Ovary (tissue), 9 donors: ENCODE measurements around the gene ADCY5. TPM values are rescaled to one million over a fixed set of nuclear protein-coding genes. Genes with fewer than 3 reads are reported as not detected.
A peak's percentile ranks its signal among the peaks of the same experiment; 100 is the strongest.

ENCODE experiments used
- DNase-seq, 5 donors: peaks; one replicate each; pipeline ENCODE4 v3.0.0-alpha.2; 2019 to 2020
- H3K27ac ChIP-seq, 2 donors: fragments of 200-600 bp; one replicate each; pipeline versions ENCODE4 v1.5.1 to v1.8.0; 2019 to 2022
- H3K27me3 ChIP-seq: fragments of 200-600 bp; one replicate; pipeline ENCODE4 v1.8.0; 2022
- H3K36me3 ChIP-seq: fragments of 200-600 bp; sonication (generic); one replicate; pipeline ENCODE4 v1.5.1; 2019
- H3K4me1 ChIP-seq: one replicate; pipeline ENCODE4 v1.8.1; 2013; ENCODE audit warnings: mild to moderate bottlenecking, moderate library complexity; ENCODE audit not compliant: insufficient read depth
- H3K4me3 ChIP-seq: fragments of 200-600 bp; sonication (generic); one replicate; pipeline ENCODE4 v1.5.1; 2017
- H3K9me3 ChIP-seq, 2 donors: fragments of 200-600 bp in 1 of 2; sonication (generic) in 1 of 2; one replicate each; pipeline versions ENCODE4 v1.5.1 to v1.8.1; 2013 to 2019; ENCODE audit warnings: mild to moderate bottlenecking in 1 of 2, moderate library complexity in 1 of 2
- EP300 ChIP-seq: sonication (generic); formaldehyde crosslinking; IDR thresholded peaks from one replicate; pipeline ENCODE4 v1.6.1; 2017; ENCODE audit warnings: antibody characterized with exemption
- POLR2A ChIP-seq: fragments of 450-650 bp; IDR thresholded peaks from one replicate; pipeline ENCODE4 v1.6.1; 2017; ENCODE audit warnings: antibody characterized with exemption, mild to moderate bottlenecking, moderate library complexity
- WGBS, 3 donors: extraction: QIAGEN DNeasy Blood & Tissue Kit in 1 of 3; methylation state at CpG; one replicate each; pipeline versions ENCODE4 v1.1.5 to v1.1.7; 2013 to 2017; 5-methylcytosine and 5-hydroxymethylcytosine counted together
- intact Hi-C, 4 donors: fragments of 100-400 bp; cut with DNase I; formaldehyde crosslinking; loops; one replicate each; pipeline versions ENCODE4 v1.11.0 to v1.15.1; 2022 to 2023
- polyA plus RNA-seq, 2 donors: library from polyadenylated mRNA; stranded (reverse); fragments of 200-250 nt in 1 of 2; fragments of 350-450 nt in 1 of 2; fragmentation: Illumina TruSeq in 1 of 2; extraction: RNeasy Lipid Tissue Mini Kit (QIAGEN cat#74804) in 1 of 2; gene quantifications; one replicate each; pipeline ENCODE4 v1.2.3, GENCODE V29; 2013 to 2014
- total RNA-seq, 7 donors: library from RNA; depleted of rRNA in 2 of 7; stranded (reverse); fragments of >200 nt in 2 of 7; fragmentation: NEBNext Ultra II Directional in 3 of 7; extraction: Animal tissue kit (Norgen Biotek cat#: 25700) in 3 of 7; gene quantifications; one replicate each; pipeline versions ENCODE4 v1.1.0 to v1.2.4, GENCODE V29; 2016 to 2023
- TF ChIP-seq, protein P1 (sequence below), 3 donors: fragments of 450-650 bp in 2 of 3; fragments of 200-600 bp in 1 of 3; IDR thresholded peaks; one replicate each; pipeline versions ENCODE4 v1.5.1 to v1.8.0; 2016 to 2022; ENCODE audit warnings: antibody characterized with exemption in 3 of 3, mild to moderate bottlenecking in 1 of 3
- donor health status: DM: no; HTN: no; CAD: no; lungs with moderate emphysema.
- donor health status: DM: no; HTN: no; CAD: no.
- donor health status: Bipolar disorder and iron deficiency.
- donor health status: DM: yes; HTN: yes; CAD: no.
- donor health status: DM: no; HTN: no; CAD: no.
- donor health status: DM: yes; HTN: yes; CAD: no.

The ADCY5 gene
- total and polyA plus RNA-seq, 9 donors = 5.3 to 36.2 (median 20.3) TPM

DNA sequence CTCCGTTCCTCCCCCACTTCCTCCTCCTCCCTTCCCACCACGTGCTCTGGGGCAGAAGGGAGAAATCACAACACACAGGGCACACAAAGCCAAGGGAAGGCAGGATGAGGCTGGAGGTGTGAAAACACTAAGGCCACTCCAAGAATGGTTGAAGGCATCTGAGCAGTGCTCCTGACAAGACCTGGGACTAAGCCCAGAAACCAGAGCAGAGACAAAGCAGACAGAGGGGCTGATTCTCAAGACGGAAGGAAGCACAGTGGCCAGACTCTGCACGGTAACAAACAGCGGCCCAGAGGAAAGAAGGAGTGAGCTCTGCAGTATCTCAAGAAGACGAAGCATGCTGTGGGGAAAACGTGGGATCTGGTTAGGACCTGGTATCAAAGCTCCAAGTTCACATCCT is 78.1 kb downstream of the ADCY5 start:
- 66 to 75% (median 66%) methylated on average over 7 of the region's 7 CpGs for WGBS, 3 donors
- no peak overlapping the region for H3K4me3 ChIP-seq
- H3K4me1 ChIP-seq = peaks cover 25% of the 10 kb centered on the region
- no peak overlapping the region for H3K27ac ChIP-seq
- intact Hi-C loops = no loop called here
- H3K27me3 ChIP-seq = no peaks in the 10 kb centered on the region
- H3K36me3 ChIP-seq = no peaks in the 10 kb centered on the region
- no peaks in the 10 kb centered on the region for H3K9me3 ChIP-seq
- DNase-seq = peak in 1 of 5 donors; percentile 7
- TF ChIP-seq POLR2A (no peak), EP300 (no peak)
- TF ChIP-seq, protein P1, sequence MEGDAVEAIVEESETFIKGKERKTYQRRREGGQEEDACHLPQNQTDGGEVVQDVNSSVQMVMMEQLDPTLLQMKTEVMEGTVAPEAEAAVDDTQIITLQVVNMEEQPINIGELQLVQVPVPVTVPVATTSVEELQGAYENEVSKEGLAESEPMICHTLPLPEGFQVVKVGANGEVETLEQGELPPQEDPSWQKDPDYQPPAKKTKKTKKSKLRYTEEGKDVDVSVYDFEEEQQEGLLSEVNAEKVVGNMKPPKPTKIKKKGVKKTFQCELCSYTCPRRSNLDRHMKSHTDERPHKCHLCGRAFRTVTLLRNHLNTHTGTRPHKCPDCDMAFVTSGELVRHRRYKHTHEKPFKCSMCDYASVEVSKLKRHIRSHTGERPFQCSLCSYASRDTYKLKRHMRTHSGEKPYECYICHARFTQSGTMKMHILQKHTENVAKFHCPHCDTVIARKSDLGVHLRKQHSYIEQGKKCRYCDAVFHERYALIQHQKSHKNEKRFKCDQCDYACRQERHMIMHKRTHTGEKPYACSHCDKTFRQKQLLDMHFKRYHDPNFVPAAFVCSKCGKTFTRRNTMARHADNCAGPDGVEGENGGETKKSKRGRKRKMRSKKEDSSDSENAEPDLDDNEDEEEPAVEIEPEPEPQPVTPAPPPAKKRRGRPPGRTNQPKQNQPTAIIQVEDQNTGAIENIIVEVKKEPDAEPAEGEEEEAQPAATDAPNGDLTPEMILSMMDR (IDR thresholded peaks at IDR 0.05) = no peak

DNA sequence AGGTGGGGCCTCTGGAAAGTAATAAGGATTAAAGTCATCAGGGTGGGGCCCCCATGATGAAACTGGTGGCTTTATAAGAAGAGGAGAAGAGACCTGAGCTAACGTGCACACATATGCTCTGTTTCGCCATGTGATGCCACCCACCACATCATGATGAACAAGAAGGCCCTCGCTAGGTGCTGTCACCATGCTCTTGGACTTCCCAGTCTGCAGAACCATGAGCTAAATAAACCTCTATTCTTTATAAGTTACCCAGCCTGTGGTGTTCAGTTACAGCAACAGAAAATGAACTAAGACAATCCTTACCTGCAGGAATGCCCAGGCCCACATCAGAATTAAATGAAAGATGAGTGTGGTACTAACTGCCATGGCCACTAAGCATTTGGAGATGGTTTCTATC is 79.8 kb downstream of the ADCY5 start:
- no peaks in the 10 kb centered on the region for H3K9me3 ChIP-seq
- H3K27me3 ChIP-seq = no peaks in the 10 kb centered on the region
- peaks cover 15% of the 10 kb centered on the region for H3K4me1 ChIP-seq
- H3K4me3 ChIP-seq = no peak overlapping the region
- H3K36me3 ChIP-seq = no peaks in the 10 kb centered on the region
- WGBS, 3 donors = 97 to 99% (median 97%) methylated on average over 3 of the region's 3 CpGs
- DNase-seq = peak in 1 of 5 donors; percentile 3
- H3K27ac ChIP-seq = no peak overlapping the region
- intact Hi-C loops = no loop called here
- TF ChIP-seq POLR2A (no peak), EP300 (no peak)
- TF ChIP-seq, protein P1 (IDR thresholded peaks at IDR 0.05) = no peak

DNA sequence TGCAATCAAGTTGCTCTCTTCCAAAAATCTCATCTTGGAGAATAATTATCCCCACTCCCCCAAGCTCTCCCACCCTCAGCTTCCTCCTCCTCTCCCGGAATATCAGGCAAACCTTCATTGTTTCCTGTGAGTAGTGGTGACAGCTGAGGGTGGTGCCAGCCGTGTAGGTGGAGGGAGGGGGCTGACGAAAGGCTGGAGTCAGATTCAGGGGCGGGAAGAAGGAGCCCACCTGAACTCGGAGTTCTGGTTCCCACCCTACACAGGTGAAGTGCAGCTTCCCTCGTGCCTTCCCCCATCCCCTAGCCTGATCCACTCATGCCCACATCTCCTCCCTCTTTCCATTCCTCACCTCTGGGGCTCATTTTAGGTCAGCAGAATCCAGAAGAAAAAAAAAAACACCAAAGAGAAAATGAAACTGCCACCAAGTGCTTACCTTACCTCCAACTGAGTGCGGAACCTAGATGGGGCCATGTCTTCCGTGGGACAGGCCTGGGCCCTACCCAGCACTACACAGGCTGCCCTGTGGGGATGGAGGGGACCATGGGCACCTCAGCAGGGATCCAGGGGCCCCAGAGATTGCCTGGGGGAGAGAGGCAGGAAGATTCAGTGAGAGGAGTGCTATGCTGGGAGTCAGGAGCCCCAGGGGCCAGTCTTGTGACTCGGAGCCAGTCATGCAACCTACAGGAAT is 81.3 kb downstream of the ADCY5 start:
- WGBS, 3 donors = 74 to 77% (median 74%) methylated on average over 9 of the region's 9 CpGs
- intact Hi-C loops = no loop called here
- peak in 1 of 5 donors; percentile 13 for DNase-seq
- H3K27ac ChIP-seq = no peak overlapping the region
- H3K4me1 ChIP-seq = peaks cover 7% of the 10 kb centered on the region
- TF ChIP-seq EP300 (no peak), POLR2A (no peak)
- H3K4me3 ChIP-seq = no peak overlapping the region
- no peaks in the 10 kb centered on the region for H3K27me3 ChIP-seq
- no peaks in the 10 kb centered on the region for H3K36me3 ChIP-seq
- H3K9me3 ChIP-seq = no peaks in the 10 kb centered on the region

DNA sequence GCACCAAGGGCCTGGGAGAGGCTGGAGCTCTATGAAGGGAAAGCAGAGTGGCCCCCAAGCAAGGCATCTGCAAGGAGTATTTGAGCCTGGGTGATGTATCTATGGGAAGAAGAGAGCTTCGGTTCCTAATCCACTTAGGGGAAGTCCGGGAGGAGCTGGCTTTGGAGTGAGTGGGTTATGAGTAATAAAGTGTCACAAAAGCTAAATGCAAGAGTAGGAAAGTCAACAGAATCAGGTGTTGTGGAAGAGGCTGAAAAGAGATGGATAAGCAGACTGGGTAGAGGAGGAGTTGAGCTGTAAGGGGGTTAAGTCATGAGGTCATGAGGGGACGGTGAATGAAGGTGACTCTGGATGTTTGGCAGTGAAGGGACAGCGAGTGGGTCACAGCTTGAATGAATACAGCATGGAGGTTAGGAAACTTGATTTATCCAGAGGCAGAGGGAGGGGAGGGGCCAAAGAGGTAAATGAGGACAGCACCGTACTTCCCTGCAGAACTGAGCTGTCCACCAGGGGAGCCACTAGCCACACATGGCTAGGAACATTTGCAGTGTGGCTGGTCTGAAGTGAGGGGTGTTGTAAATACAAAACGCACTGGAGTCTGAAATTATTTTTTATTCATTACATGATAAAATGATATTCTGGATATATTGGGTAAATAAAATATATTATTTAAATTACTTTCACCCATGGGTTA is 83.3 kb downstream of the ADCY5 start:
- peaks cover 2% of the 10 kb centered on the region for H3K4me1 ChIP-seq
- peak in 1 of 5 donors; percentile 32 for DNase-seq

More for the DNA sequence above, 83.3 kb downstream of the ADCY5 start:
- H3K4me3 ChIP-seq = no peak overlapping the region
- H3K27ac ChIP-seq = no peak overlapping the region
- 73 to 81% (median 76%) methylated on average over 6 of the region's 6 CpGs for WGBS, 3 donors
- intact Hi-C loops = loop anchor here in 1 of 4 donors (1.0 kb wide), 1 partner anchor 119 kb away; no protein-coding TSS in a partner anchor
- H3K9me3 ChIP-seq = no peaks in the 10 kb centered on the region
- H3K27me3 ChIP-seq = no peaks in the 10 kb centered on the region
- TF ChIP-seq, protein P1 (IDR thresholded peaks at IDR 0.05) = peak in 1 of 3 donors; percentile 21
- TF ChIP-seq EP300 = no peak
- H3K36me3 ChIP-seq = no peaks in the 10 kb centered on the region
